ENCODE data around the gene ABCC10. TPM values are rescaled to one million over a fixed set of nuclear protein-coding genes. Genes with fewer than 3 reads are reported as not detected.
"Not testable (repeated sequence)": the region's sequence is repeated elsewhere in the genome, so short reads cannot be mapped to it uniquely, and the experiment has no call there.

Gene ABCC10, protein sequence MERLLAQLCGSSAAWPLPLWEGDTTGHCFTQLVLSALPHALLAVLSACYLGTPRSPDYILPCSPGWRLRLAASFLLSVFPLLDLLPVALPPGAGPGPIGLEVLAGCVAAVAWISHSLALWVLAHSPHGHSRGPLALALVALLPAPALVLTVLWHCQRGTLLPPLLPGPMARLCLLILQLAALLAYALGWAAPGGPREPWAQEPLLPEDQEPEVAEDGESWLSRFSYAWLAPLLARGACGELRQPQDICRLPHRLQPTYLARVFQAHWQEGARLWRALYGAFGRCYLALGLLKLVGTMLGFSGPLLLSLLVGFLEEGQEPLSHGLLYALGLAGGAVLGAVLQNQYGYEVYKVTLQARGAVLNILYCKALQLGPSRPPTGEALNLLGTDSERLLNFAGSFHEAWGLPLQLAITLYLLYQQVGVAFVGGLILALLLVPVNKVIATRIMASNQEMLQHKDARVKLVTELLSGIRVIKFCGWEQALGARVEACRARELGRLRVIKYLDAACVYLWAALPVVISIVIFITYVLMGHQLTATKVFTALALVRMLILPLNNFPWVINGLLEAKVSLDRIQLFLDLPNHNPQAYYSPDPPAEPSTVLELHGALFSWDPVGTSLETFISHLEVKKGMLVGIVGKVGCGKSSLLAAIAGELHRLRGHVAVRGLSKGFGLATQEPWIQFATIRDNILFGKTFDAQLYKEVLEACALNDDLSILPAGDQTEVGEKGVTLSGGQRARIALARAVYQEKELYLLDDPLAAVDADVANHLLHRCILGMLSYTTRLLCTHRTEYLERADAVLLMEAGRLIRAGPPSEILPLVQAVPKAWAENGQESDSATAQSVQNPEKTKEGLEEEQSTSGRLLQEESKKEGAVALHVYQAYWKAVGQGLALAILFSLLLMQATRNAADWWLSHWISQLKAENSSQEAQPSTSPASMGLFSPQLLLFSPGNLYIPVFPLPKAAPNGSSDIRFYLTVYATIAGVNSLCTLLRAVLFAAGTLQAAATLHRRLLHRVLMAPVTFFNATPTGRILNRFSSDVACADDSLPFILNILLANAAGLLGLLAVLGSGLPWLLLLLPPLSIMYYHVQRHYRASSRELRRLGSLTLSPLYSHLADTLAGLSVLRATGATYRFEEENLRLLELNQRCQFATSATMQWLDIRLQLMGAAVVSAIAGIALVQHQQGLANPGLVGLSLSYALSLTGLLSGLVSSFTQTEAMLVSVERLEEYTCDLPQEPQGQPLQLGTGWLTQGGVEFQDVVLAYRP (N-terminal part only)
- total RNA-seq (ENCODE audit: unreplicated experiment), result 45.6 TPM
- long read RNA-seq, partial matches to known transcripts, result 4 of 8 reads
- long read RNA-seq, other reads (novel, unspliced or antisense), result 4 of 8 reads

- peaks cover 5% of the 10 kb centered on the region for H3K36me3 Mint-ChIP-seq (ENCODE audit: low read depth, unreplicated experiment)
- TF ChIP-seq, protein P1, sequence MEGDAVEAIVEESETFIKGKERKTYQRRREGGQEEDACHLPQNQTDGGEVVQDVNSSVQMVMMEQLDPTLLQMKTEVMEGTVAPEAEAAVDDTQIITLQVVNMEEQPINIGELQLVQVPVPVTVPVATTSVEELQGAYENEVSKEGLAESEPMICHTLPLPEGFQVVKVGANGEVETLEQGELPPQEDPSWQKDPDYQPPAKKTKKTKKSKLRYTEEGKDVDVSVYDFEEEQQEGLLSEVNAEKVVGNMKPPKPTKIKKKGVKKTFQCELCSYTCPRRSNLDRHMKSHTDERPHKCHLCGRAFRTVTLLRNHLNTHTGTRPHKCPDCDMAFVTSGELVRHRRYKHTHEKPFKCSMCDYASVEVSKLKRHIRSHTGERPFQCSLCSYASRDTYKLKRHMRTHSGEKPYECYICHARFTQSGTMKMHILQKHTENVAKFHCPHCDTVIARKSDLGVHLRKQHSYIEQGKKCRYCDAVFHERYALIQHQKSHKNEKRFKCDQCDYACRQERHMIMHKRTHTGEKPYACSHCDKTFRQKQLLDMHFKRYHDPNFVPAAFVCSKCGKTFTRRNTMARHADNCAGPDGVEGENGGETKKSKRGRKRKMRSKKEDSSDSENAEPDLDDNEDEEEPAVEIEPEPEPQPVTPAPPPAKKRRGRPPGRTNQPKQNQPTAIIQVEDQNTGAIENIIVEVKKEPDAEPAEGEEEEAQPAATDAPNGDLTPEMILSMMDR (IDR thresholded peaks at IDR 0.05; ENCODE audit: unreplicated experiment), result no peak
- H3K27ac Mint-ChIP-seq (ENCODE audit: unreplicated experiment), result peak within 1 kb of the TSS; percentile 82
- H3K27me3 Mint-ChIP-seq (ENCODE audit: unreplicated experiment), result peaks cover 3% of the 10 kb centered on the region
- peaks cover 15% of the 10 kb centered on the region for H3K4me1 Mint-ChIP-seq (ENCODE audit: unreplicated experiment)
- peak; percentile 95 for DNase-seq (ENCODE audit: low spot score)
- H3K4me3 Mint-ChIP-seq (ENCODE audit: unreplicated experiment), result peak within 1 kb of the TSS; percentile 95
- no peaks in the 10 kb centered on the region for H3K9me3 Mint-ChIP-seq (ENCODE audit: unreplicated experiment)
Measured at GRCh38 chr6:43427406-43428111, at the start of gene ABCC10. Gene ABCC10 (plus strand): TSS chr6:43427541. CDS start chr6:43427979, 438 bp downstream.

DNA sequence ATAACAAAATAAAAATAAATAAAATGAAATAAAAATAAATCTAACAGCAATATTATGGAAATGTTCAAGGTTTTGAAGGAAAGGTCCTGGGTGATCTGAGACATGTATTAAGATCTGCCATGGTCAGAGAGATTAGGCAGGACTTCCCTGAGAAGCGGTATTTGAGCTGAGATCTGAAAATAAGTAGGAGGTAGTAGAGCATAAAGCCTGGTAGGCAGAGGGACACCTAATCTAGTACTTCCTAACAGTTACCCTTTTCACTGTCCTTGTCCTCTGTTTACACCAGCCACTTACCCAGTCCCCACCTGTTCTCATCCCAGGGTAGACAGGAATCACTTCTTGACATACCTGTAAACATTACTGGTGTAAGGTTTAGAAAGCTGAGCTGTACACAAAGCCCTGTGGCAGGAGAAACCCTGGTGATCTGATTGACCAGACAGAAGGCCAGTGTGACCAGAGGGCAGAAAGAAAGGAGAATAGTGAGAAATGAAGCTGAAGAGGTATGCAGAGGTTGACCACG lies 49.6 kb upstream of the ABCC10 start:
- no peak overlapping the region for H3K4me3 Mint-ChIP-seq (ENCODE audit: unreplicated experiment)
- no peaks in the 10 kb centered on the region for H3K4me1 Mint-ChIP-seq (ENCODE audit: unreplicated experiment)
- no peaks in the 10 kb centered on the region for H3K9me3 Mint-ChIP-seq (ENCODE audit: unreplicated experiment)
- no peak for DNase-seq (ENCODE audit: low spot score)
- TF ChIP-seq, protein P1 (IDR thresholded peaks at IDR 0.05; ENCODE audit: unreplicated experiment), result no peak
- no peak overlapping the region for H3K27ac Mint-ChIP-seq (ENCODE audit: unreplicated experiment)
- no peaks in the 10 kb centered on the region for H3K36me3 Mint-ChIP-seq (ENCODE audit: low read depth, unreplicated experiment)
- H3K27me3 Mint-ChIP-seq (ENCODE audit: unreplicated experiment), result peaks cover 3% of the 10 kb centered on the region

DNA sequence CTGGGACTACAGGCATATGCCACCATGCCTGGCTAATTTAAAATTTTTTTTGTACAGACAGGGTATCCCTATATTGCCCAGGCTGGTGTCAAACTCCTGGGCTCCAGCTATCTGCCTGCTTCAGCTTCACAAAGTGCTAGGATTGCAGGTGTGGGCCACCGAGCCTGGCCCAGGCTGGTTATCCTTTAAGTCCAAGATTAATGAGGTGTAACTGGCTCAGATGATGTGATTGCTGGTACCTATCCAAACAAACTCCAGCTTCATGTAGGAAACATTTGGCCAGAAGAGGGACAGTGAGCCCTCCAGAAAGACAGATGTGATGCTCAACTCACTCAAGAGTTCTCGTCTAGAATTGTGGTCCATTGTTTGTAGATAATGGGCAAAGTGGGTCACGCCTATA lies 48.7 kb upstream of the ABCC10 start:
- DNase-seq (ENCODE audit: low spot score), result no peak
- H3K36me3 Mint-ChIP-seq (ENCODE audit: low read depth, unreplicated experiment), result no peaks in the 10 kb centered on the region
- peaks cover 3% of the 10 kb centered on the region for H3K27me3 Mint-ChIP-seq (ENCODE audit: unreplicated experiment)
- TF ChIP-seq, protein P1 (IDR thresholded peaks at IDR 0.05; ENCODE audit: unreplicated experiment), result no peak
- H3K4me3 Mint-ChIP-seq (ENCODE audit: unreplicated experiment), result no peak overlapping the region
- no peaks in the 10 kb centered on the region for H3K9me3 Mint-ChIP-seq (ENCODE audit: unreplicated experiment)
- no peaks in the 10 kb centered on the region for H3K4me1 Mint-ChIP-seq (ENCODE audit: unreplicated experiment)
- H3K27ac Mint-ChIP-seq (ENCODE audit: unreplicated experiment), result no peak overlapping the region

DNA sequence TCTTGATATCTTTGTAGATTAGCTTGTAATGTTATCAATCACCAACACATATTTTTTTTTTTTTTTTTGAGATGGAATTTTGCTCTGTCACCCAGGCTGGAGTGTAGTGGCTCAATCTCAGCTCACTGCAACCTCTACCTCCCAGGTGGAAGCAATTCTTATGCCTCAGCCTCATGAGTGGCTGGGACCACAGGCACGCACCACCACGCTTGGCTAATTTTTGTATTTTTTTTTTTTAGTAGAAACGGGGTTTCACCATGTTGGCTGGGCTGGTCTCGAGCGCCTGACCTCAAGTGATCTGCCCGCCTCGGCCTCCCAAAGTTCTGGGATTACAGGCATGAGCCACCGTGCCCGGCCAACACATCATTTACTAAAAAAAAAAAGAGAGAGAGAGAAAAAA lies 46.5 kb upstream of the ABCC10 start:
- H3K36me3 Mint-ChIP-seq (ENCODE audit: low read depth, unreplicated experiment); H3K9me3 Mint-ChIP-seq (ENCODE audit: unreplicated experiment); H3K4me3 Mint-ChIP-seq (ENCODE audit: unreplicated experiment); DNase-seq (ENCODE audit: low spot score); H3K4me1 Mint-ChIP-seq (ENCODE audit: unreplicated experiment); H3K27me3 Mint-ChIP-seq (ENCODE audit: unreplicated experiment); H3K27ac Mint-ChIP-seq (ENCODE audit: unreplicated experiment): not testable (repeated sequence)
